ENCODE results near the gene MAS1L. TPM values are rescaled to one million over a fixed set of nuclear protein-coding genes. Genes with fewer than 3 reads are reported as not detected.

Gene MAS1L
- total RNA-seq, 1 experiment from 2014 or later = not detected

DNA sequence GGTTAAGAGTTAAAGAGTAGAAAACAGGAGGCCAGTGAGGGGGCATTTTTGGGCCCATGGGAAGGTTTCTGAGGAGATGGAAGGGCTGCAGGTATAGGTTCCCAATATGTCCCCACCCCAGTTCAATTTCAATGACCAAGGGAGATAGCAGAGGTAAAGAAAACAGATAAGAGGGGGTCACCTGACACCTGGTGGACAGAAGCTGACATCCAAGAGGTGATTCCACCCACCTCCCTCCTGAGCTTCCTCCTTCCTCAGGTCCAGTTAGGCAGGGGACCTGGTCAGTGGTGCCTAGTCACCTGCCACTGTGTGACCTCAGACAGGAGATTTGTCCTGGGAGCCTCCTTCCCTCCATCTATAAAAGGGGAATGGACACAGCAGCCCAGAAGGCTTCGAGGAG, 29.5 kb upstream of the MAS1L start:
- Histone ChIP-seq H3K27me3 (ENCODE audit: insufficient read depth, low read length) (no peaks in the 10 kb centered on the region), H3K9ac (ENCODE audit: extremely low read depth, insufficient read length, low read length) (no peak overlapping the region), H2BK120ac (ENCODE audit: low read depth, low read length, poor library complexity, severe bottlenecking) (no peak overlapping the region), H4K8ac (replicated peaks; ENCODE audit: insufficient read length, low read depth, low read length) (no peak overlapping the region), H3K4me2 (ENCODE audit: insufficient read depth, insufficient read length, low read length) (no peak overlapping the region), H3T11ph (ENCODE audit: low read length) (no peak overlapping the region), H3K14ac (ENCODE audit: insufficient read depth, low read length) (no peak overlapping the region), H3K23me2 (ENCODE audit: insufficient read length, low read depth, low read length, poor library complexity, severe bottlenecking) (no peaks in the 10 kb centered on the region), H4K20me1 (ENCODE audit: control insufficient read depth, insufficient read depth, insufficient read length) (no peaks in the 10 kb centered on the region), H4K91ac (ENCODE audit: insufficient read length, low read depth, low read length) (no peak overlapping the region), H2BK20ac (ENCODE audit: low read depth, low read length, poor library complexity, severe bottlenecking) (no peak overlapping the region), H2BK5ac (ENCODE audit: insufficient read length, low read length) (no peak overlapping the region), H3K27ac (ENCODE audit: insufficient read length, low read depth, low read length) (no peak overlapping the region), H3K79me1 (ENCODE audit: insufficient read depth, low read depth, low read length, poor library complexity, severe bottlenecking) (no peaks in the 10 kb centered on the region), H3K79me2 (ENCODE audit: insufficient read depth, low read length) (no peaks in the 10 kb centered on the region), H3K56ac (ENCODE audit: insufficient read length, low read depth, low read length) (no peak overlapping the region), H3K23ac (ENCODE audit: insufficient read length, low read depth, low read length) (no peak overlapping the region), H3K4ac (ENCODE audit: low read depth, low read length) (no peak overlapping the region), H2AK5ac (ENCODE audit: insufficient read length, low read length) (no peak overlapping the region), H2BK15ac (ENCODE audit: low read depth, low read length) (no peak overlapping the region), H2BK12ac (ENCODE audit: insufficient read length, low read depth, low read length) (no peak overlapping the region), H2AFZ (ENCODE audit: low read length) (no peak overlapping the region), H3K18ac (ENCODE audit: insufficient read length, low read depth, low read length) (no peak overlapping the region), H3K4me1 (ENCODE audit: insufficient read depth, low read length) (no peaks in the 10 kb centered on the region), H4K5ac (ENCODE audit: insufficient read length, low read depth, low read length) (no peak overlapping the region), H3K9me3 (ENCODE audit: control insufficient read depth, low read depth, low read length) (no peaks in the 10 kb centered on the region)
- TF ChIP-seq CTCF (conservative IDR thresholded peaks at IDR 0.05) = peak; percentile 31; the same call in 2 of the 3 replicates
- DNase-seq = no peak
- Mint-ChIP-seq H3K4me1 (0 out of 4 replicates have a peak, but pooled peaks cover 0 to 2% of the 10 kb centered on the region in 2 experiments), H3K9me3 (peaks cover 4 to 12% of the 10 kb centered on the region in 2 experiments), H3K4me3 (no peak overlapping the region), H3K36me3 (ENCODE audit: insufficient read depth in 1 of 3, low read depth in 3 of 3) (peaks cover 4 to 6% (median 6%) of the 10 kb centered on the region in 3 experiments; a peak in 4 of 7 replicates), H3K27me3 (ENCODE audit: low read depth) (no peaks in the 10 kb centered on the region), H3K27ac (no peak overlapping the region)
- WGBS (ENCODE audit: extremely low coverage, insufficient read length, low lambda C conversion rate) = no CpG with 5 or more reads among the region's 1 CpG
